ENCODE results near the gene MACROD1.

MACROD1 gene

GRCh38 chr11:64109332-64109731 is 56.6 kb downstream of the MACROD1 start:
- DNase-seq = no peak

- DNase-seq = no peak
These were observed 58.6 kb downstream of the MACROD1 start for GRCh38 chr11:64107303-64107702.

GRCh38 chr11:64104632-64105031 is 61.3 kb downstream of the MACROD1 start:
- no peak for DNase-seq

- peak; percentile 71 for DNase-seq
These were observed 62.5 kb downstream of the MACROD1 start for GRCh38 chr11:64103277-64103985.

- peak; percentile 66 for DNase-seq
These were observed 63.7 kb downstream of the MACROD1 start for GRCh38 chr11:64102005-64102738.

DNA sequence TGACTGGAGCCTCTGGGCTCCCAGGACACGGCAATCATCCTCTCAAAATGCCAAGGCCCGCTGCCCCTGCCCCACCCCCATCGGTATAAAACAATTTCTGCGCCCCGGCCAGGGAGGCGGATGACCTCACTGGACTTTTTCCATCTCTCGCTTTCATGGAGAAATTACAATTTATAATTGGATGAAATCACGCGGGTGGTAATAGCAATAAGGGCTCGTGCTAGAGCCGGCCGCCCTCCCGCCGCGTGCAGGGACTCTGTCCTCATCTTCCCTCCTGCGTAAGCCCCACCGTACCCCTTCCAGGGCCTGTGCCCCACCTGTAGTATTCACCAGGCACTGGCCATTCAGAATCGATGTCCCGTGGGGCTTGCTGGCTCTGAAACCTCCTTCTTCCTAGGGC is 64.5 kb downstream of the MACROD1 start:
- no peak for DNase-seq

DNA sequence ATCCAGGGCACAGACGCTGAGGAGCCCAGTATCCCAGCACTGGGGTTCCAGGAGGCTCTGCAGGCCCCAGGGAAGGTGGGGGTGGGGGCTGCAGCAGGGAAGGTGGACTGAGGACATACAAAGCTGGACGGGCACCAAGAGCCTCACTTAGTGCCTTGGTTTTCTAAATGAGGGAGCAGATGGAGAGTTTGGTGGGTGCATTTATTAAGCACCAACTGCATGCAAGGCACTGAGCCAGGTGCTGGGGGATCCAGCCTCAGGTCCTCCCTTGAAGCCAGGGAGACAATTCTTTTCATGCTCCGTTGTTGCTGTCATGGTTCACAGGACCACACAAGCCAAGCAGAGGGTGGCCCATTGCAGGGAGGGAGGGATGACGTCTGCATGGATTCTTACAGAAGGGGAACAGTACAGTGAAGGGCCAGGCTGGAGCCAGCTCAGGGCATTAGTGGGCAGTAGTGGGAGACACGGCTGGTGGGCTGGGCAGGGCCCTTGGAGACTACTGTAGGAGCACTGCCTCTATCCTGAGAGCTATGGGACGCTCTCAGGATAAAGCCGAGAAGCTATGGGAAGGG is 65.0 kb downstream of the MACROD1 start:
- no peak for DNase-seq

GRCh38 chr11:64100360-64100759 is 65.6 kb downstream of the MACROD1 start:
- DNase-seq = peak; percentile 81

- no peak for DNase-seq
These were observed 66.5 kb downstream of the MACROD1 start for GRCh38 chr11:64099436-64099835.

GRCh38 chr11:64098318-64098831 is 67.5 kb downstream of the MACROD1 start:
- no peak for DNase-seq

- no peak for DNase-seq
These were observed 68.2 kb downstream of the MACROD1 start for GRCh38 chr11:64097468-64098317.

- DNase-seq = peak; percentile 74
These were observed 69.1 kb downstream of the MACROD1 start for GRCh38 chr11:64096835-64097234.

DNA sequence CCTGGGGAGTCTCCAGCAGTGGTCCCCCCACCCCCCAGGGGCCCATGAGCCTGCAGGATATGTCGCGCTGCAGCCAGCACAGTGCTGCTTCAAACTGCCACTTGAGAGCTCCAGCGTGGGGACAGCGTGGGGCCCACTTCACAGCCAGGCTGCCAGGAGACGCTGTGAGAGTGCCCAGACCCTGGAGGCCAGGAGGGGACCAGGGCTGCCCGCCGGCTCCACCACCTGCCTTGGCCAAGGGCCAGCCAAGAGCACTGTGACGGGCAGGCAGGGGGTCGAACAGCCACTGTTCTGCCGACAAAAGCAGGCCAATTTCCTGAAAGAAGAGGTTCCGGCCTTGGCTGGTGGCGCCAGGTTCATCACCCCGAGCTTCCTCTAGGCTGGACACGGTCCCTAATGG is 70.0 kb downstream of the MACROD1 start:
- DNase-seq = peak; percentile 94

- peak; percentile 95 for DNase-seq
These were observed 70.6 kb downstream of the MACROD1 start for GRCh38 chr11:64095273-64095817.

DNA sequence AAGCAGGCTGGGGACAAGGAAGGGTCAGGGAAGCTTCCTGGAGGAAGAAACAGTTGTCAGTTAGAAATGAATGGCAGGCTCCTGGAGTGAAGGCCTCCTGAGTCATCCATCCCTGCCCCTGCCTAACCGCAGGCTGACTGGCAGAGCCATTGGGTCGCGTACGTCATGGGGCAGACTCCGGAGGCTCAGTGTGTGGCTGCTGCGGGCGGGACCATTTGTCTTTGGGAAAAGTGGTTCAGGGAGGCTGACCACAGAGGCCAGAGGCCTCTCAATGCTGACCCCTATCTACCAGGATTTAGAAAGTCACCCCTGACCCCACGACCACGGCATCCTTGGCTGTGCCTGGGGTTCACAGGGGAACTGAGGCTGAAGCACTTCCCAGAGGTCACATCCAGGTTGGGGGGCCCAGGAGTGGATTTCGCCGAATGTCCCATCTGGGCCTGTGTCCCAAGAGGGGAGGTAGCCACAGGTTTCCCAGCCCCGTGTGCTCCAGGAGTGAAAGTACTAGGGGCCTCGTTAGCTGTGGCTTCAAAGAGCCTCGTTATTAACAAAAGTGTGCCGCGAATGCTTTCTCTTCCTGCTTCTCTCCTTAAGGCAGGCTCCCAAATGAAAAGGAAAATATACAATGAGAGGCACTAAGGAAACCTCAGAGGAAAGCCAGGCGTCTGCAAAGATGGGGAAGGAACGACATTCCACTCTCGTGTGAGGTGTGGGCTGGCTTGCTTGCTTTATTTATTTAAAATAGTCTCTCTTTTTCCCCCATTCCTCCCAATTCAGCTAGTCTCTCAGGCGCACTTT is 71.3 kb downstream of the MACROD1 start:
- no peak for DNase-seq

DNA sequence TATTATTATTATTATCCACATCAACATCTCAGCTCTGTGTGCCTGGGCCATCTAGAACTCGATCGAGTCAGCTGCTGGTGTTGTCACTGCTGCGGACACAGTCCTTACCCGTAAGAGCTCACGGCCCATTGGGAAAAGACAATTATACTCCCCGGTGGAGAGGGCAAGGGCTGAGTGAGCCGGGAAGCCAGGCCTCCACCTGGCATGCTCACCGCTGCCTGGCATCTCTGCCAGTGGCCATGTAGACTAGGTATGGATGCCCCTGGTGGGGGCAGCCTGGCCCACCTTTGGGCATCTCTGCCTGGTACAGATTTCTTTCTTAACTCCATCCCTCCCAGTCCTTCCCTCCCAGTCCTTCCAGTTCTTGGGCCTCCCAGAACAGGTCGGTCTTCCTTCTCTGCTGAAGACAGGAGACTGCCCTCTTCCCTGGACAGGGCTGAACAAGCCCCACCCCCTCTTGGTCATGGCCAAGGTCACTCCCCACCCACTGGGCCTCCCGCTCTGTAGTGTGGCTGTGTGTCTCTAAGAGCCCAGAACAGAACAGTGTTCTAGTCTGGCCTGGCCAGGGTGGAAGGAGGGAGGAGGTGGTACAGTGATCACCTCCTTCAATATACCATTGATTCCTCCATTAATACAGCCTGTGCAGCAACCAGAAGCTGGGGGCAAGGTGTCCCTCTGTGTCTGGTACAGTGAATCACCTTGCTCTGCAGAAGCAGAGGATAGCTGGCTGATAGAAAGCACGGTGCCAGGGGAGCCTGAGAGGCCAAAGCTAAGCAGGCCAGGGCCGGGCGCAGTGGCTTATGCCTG is 72.5 kb downstream of the MACROD1 start:
- DNase-seq = peak; percentile 71

- DNase-seq = no peak
These were observed 73.2 kb downstream of the MACROD1 start for GRCh38 chr11:64092761-64093136.

DNA sequence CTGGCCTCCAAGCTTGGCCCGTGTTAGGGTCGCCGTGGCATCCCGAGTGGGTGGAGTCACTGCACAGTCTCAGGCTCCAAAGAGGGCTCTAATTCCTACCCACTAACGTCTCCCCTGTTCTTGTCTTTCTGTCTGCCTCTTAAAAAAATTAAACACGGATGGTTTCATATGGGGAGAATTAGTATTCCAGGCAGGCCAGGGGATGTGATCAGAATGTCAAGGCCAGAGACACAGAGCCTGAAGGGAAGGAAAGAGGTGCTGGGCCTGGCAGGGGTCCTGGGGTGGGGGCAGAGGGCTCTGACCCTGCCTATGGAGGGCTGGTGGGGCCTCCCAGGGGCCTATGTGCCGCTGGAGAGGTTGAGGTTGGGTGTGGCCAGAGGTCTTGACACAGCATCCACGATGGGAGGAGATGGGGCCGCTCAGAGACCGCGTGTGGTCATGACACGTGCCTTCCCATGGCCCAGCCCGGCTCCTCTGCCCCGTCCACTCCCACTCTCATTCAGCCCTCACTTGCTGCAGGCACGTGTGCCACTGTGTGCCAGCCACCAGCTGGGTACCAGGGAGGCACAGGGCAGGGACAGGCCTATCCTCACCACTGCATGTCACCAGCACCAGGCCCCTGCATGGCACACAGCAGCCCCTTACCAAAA is 73.7 kb downstream of the MACROD1 start:
- DNase-seq = no peak

DNA sequence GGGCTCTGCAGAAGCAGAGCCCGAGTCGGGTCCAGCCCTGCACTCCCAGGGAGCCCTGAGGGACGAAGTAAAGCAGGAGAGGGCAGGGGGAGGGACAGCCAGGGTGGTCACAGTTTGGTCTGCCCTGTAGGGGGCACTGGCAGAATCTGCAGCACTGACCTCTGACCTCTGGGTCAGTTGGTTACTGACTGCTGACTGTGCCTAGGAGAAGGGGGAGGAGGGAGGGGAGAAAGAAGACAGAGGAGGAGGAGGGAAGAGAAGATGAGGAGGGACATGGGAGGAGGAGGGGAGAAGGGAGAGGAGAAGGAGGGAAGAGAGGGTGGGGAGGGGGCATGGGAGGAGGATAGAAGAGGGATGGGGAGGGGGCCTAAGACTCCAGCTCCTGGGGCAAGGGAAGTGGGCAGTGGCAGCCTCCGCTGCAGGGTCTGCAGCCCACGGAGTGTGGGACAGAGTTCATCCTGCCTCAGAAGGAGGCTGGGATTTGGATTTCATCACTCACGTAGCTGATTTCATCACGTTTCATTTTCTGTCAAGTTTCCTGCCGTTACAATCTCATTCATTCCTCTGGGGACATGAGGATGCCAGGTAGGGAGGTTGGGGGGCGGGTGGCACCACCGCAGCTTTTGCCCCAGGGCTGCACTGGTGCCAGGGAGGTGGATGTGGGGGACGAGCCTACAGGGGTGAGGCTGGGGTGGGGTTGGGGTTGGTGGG is 75.0 kb downstream of the MACROD1 start:
- DNase-seq = no peak

Data from NCI-H1092 treated with DMSO at 0.1 percent for 48 hours (cell line).